Kidney epithelial cell (primary cell): ENCODE data around the gene KIF24. TPM values are rescaled to one million over a fixed set of nuclear protein-coding genes. Genes with fewer than 3 reads are reported as not detected.

ENCODE experiments used
- DNase-seq: peaks from one replicate; pipeline ENCODE4 v3.0.0-alpha.2; 2010; ENCODE audit warnings: low read depth
- H3K27me3 ChIP-seq: 2 replicates; pipeline ENCODE4 v1.6.0; 2011; ENCODE audit warnings: low read length; ENCODE audit not compliant: control insufficient read depth, insufficient read depth
- H3K36me3 ChIP-seq: 2 replicates; pipeline ENCODE4 v1.5.1; 2011; ENCODE audit warnings: low read length; ENCODE audit not compliant: control insufficient read depth, insufficient read depth
- H3K4me3 ChIP-seq: 2 replicates; pipeline ENCODE4 v1.5.1; 2011; ENCODE audit warnings: low read depth, mild to moderate bottlenecking, control low read depth, low read length
- total RNA-seq: library from RNA; depleted of rRNA; stranded (reverse); fragments of >200 nt; gene quantifications from 2 replicates; pipeline ENCODE4 v1.2.3, GENCODE V29; 2015
- TF ChIP-seq, protein P1 (sequence below): IDR thresholded peaks from 2 replicates; pipeline ENCODE4 v1.5.1; 2011; ENCODE audit warnings: mild to moderate bottlenecking, moderate library complexity, low read length, control low read depth, inconsistent platforms; ENCODE audit not compliant: insufficient read depth, poor library complexity, severe bottlenecking

The KIF24 gene
- total RNA-seq, 1 donor from 2014 or later: 1.2 TPM

DNA sequence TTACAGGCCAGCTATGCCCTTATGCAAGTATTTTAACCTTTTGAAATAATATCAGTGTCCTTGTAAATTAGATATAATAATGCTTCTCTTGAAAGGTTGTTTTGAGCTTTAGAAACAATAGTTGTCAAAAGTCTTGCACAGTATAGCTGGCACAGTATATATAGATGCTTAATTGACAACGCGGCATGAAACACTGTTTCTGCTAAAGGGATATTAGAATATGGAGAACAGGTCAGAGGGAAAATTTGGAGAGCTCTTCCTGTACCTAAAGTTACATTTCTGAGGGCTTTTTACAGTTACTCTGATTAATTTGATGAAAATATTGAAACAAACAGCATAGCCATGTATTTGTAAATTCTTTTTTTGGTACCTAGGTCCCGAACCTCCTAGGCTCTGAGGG is 4.8 kb upstream of the KIF24 start:
- peaks cover 2% of the 10 kb centered on the region for H3K36me3 ChIP-seq
- H3K27me3 ChIP-seq: no peaks in the 10 kb centered on the region
- TF ChIP-seq, protein P1, sequence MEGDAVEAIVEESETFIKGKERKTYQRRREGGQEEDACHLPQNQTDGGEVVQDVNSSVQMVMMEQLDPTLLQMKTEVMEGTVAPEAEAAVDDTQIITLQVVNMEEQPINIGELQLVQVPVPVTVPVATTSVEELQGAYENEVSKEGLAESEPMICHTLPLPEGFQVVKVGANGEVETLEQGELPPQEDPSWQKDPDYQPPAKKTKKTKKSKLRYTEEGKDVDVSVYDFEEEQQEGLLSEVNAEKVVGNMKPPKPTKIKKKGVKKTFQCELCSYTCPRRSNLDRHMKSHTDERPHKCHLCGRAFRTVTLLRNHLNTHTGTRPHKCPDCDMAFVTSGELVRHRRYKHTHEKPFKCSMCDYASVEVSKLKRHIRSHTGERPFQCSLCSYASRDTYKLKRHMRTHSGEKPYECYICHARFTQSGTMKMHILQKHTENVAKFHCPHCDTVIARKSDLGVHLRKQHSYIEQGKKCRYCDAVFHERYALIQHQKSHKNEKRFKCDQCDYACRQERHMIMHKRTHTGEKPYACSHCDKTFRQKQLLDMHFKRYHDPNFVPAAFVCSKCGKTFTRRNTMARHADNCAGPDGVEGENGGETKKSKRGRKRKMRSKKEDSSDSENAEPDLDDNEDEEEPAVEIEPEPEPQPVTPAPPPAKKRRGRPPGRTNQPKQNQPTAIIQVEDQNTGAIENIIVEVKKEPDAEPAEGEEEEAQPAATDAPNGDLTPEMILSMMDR: no peak
- no peak for DNase-seq
- no peak overlapping the region for H3K4me3 ChIP-seq

DNA sequence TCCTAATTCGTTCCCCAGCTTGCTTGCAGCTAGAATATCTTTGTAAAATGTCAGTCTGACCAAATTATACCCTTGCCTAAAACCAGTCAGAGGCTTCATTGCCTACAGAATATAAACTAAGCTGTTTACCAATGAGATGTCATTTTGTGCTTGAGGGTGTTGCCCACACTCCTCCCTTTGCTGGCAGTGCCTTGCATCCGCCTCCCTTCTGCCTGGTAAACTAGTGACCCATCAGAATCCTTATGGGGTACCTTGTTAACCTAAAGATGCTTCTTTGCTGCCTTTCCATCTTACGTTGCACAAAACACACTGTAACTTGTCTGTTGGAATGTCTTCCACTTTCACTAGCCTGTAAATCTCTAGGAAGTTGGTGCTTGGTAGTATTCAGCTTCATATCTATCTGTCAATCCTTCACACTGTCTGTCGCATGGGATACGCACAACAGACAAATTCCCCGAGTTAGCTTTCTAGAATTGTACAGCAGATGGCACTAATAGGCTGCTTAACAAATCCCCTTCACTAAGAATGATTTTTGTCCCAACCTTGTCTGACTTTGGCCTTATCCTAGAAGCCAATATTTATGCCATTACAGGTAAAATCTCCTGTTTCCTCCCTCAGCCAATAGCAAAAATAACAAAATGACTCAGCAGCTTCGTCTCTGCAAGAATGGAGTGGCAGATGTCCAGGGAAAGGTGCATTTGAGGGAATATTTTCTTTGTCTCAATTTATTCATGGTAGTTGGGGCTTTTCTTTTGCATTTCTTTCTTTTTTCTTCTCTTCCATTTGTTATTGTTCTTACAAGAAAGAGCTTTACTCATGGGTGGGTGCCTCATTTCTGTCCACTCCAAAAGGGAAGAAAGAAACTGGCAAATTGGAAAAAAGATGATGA is 3.3 kb upstream of the KIF24 start:
- peak; percentile 21 for DNase-seq
- Histone ChIP-seq H3K4me3 (no peak overlapping the region), H3K27me3 (no peaks in the 10 kb centered on the region), H3K36me3 (no peaks in the 10 kb centered on the region)
- TF ChIP-seq, protein P1: peak; percentile 52

DNA sequence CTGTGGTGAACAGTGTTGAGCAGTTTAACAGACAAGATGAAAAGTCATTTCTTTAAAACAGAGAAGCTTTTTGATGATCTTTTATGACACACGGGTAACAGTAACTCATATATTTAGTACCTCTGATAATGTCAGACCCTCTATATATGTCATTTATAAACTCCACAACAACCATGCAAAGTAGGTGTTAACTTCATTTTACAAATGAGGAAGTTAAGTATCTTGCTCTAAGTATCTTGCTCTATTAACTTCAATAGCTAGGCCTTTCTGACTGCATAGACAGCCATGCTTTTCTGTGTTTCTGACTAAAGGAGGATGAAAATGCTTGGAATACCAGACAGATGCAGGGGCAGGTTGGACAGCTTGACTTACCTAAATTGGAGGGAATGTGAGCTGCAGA is 2.1 kb upstream of the KIF24 start:
- TF ChIP-seq, protein P1: no peak
- DNase-seq: no peak
- H3K36me3 ChIP-seq: no peaks in the 10 kb centered on the region
- no peaks in the 10 kb centered on the region for H3K27me3 ChIP-seq
- no peak overlapping the region for H3K4me3 ChIP-seq

DNA sequence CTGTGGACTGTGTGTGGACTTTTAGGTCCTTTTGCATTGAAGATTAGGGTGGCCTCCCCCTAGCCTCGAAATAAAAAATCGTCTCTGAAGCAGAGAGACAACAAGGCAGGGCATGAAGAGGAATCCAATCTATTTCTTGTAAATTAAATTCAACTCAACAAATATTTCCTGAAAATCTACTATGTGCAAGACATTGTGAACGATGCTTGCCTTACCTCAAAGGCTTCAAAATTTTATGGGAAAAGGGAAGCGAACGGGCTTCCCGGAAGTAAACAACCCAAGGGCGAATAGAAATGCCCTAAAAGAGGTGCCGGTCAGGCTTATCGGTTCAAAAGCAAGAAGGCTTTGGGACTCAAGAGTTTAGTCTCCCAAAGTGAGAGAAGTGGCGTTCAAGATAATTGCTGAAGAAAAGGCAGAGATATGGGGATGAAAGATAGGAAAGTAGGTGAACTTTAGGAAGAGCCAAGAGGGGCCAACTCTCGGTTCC is 525 bp downstream of the KIF24 start:
- Histone ChIP-seq H3K36me3 (no peaks in the 10 kb centered on the region), H3K4me3 (peak overlapping the region; percentile 81), H3K27me3 (no peaks in the 10 kb centered on the region)
- no peak for DNase-seq
- TF ChIP-seq, protein P1: no peak

DNA sequence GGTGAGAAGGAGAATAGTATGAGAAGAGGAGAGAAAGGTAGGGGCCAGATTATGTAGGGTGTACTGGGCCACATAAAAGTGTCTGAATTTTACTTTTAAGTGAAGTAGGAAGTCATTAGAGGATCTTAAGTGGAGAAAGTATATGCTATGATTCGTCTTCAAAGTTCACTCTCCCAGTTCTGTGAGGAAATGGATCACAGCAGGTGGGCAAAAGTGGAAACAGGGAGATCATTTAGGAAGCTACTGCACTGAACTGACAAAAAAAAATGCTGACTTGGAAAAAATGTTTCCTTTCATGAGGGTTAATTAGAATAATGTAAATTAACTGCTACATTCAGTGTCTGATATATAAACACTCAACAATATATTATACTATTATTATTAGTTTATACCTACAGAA is 2.4 kb downstream of the KIF24 start:
- H3K36me3 ChIP-seq: no peaks in the 10 kb centered on the region
- TF ChIP-seq, protein P1: no peak
- DNase-seq: no peak
- H3K27me3 ChIP-seq: no peaks in the 10 kb centered on the region
- H3K4me3 ChIP-seq: no peak overlapping the region
